BLaER1 (cell line): ENCODE data around the gene NBL1.

Source experiments
- H3K27ac ChIP-seq: shearing (Covaris generic); formaldehyde crosslinking; 2 replicates; pipeline ENCODE4 v1.8.1; 2022
- H3K27me3 ChIP-seq: shearing (Covaris generic); formaldehyde crosslinking; 2 replicates; pipeline ENCODE4 v1.8.1; 2022
- H3K36me3 ChIP-seq: shearing (Covaris generic); formaldehyde crosslinking; 2 replicates; pipeline ENCODE4 v1.8.1; 2022
- H3K4me1 ChIP-seq: shearing (Covaris generic); formaldehyde crosslinking; 2 replicates; pipeline ENCODE4 v1.8.1; 2022
- H3K4me2 ChIP-seq: shearing (Covaris generic); formaldehyde crosslinking; 2 replicates; pipeline ENCODE4 v1.8.1; 2022
- H3K4me3 ChIP-seq: shearing (Covaris generic); formaldehyde crosslinking; 2 replicates; pipeline ENCODE4 v1.8.1; 2022
- H3K9ac ChIP-seq: shearing (Covaris generic); formaldehyde crosslinking; 2 replicates; pipeline ENCODE4 v1.8.1; 2022
- H3K9me3 ChIP-seq: shearing (Covaris generic); formaldehyde crosslinking; 2 replicates; pipeline ENCODE4 v1.8.1; 2022
- H4K20me1 ChIP-seq: shearing (Covaris generic); formaldehyde crosslinking; 2 replicates; pipeline ENCODE4 v1.8.1; 2022
- Cebpa-rat ChIP-seq: shearing (Covaris generic); IDR thresholded peaks from 2 replicates; pipeline ENCODE4 v1.8.1; 2022

Gene NBL1

DNA sequence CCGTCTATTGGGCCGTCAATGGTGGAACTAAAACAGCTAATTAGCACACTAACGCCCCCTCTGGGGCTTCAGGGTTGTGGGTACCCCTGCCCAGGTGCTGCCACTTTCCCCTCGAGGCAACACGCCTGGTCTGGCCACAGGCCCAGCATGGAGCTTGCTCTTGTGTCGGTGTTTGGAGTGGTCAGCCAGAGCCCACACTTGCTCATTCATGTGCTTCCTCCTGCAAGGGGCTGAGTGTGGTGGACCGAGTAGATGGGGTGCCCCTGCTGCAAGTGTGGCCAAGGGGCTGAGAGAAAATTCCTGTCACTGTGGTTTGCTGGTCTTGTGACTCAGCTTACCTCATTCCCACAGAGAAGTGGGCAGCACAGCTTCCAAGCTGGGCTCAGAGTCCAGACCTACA lies 46.2 kb downstream of the NBL1 start:
- no peak for TF ChIP-seq Cebpa-rat
- Histone ChIP-seq H3K4me1 (no peaks in the 10 kb centered on the region), H3K36me3 (peaks cover 73% of the 10 kb centered on the region), H3K27me3 (no peaks in the 10 kb centered on the region), H3K9ac (no peak overlapping the region), H3K4me3 (0 out of 2 replicates have a peak overlapping the region, but pooled peaks have one; percentile 11), H3K4me2 (no peak overlapping the region), H4K20me1 (no peaks in the 10 kb centered on the region), H3K27ac (no peak overlapping the region), H3K9me3 (peaks cover 35% of the 10 kb centered on the region)

DNA sequence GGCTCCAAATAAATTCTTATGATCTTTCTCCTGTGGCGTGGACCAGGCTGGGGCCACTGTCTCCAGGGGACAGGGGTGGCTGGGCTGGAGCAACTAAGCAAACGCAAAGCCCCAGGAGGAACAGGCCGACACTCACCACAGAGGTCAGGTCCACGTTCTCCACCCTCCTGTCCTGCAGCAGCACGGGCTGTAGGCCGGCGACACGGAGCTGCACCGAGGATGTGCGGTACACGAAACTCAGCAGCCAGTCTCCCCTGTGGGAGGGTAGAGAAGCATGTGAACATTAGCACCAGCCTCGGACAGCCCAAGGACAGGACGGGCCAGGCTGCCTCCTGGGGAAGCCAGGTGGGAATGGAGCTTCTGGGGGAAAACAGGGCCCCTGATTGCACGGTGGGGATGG lies 50.2 kb downstream of the NBL1 start:
- no peak overlapping the region for H3K9ac ChIP-seq
- no peak overlapping the region for H3K4me2 ChIP-seq
- no peak for TF ChIP-seq Cebpa-rat

DNA sequence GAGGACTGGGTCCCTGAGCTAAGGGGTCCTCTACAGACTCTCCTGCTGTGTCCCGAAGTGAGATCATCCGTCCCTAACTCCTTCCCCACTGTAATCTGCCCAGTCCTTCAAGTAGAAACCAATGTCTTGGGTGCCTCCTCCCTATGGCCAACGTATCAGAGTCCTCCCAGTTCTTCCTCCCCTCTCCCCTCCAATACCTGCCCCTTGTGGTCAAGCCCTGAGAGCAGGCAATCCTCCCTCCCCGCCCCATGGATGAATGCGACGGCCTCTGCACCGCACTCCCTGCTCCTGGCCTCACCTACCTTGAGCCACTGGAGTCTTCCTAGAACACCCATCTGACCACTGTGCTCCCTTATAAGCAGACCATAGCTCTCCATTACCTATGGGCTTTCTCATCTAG lies 51.7 kb downstream of the NBL1 start:
- Histone ChIP-seq H3K4me1 (no peaks in the 10 kb centered on the region), H3K27ac (no peak overlapping the region), H3K36me3 (peaks cover 75% of the 10 kb centered on the region), H4K20me1 (no peaks in the 10 kb centered on the region), H3K4me2 (no peak overlapping the region), H3K27me3 (no peaks in the 10 kb centered on the region), H3K9ac (no peak overlapping the region), H3K4me3 (no peak overlapping the region), H3K9me3 (peaks cover 10% of the 10 kb centered on the region)
- TF ChIP-seq Cebpa-rat: no peak

More for the DNA sequence above, 50.2 kb downstream of the NBL1 start:
- H3K4me3 ChIP-seq: no peak overlapping the region
- H3K36me3 ChIP-seq: peaks cover 76% of the 10 kb centered on the region
- H4K20me1 ChIP-seq: no peaks in the 10 kb centered on the region
- peaks cover 24% of the 10 kb centered on the region for H3K9me3 ChIP-seq
- H3K27ac ChIP-seq: no peak overlapping the region
- no peaks in the 10 kb centered on the region for H3K4me1 ChIP-seq
- H3K27me3 ChIP-seq: no peaks in the 10 kb centered on the region

DNA sequence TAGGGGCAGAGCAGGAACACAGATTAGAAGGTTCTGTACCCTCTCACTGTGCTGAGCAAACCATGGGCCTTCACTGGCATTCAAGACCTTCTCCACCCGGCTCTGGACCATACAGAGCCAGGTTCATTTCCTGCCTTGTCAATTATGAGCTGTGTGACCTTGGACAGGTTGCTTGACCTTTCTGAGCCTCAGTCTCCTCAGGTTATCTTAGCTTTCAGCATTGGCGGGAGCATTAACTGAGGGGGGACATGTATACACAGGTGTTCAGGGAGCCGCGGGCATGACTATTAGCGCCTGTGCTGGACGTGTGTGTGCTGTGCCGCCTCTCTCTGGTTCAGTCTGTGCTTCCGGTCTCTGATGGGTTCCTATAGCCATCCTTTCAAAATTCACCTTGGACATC lies 52.7 kb downstream of the NBL1 start:
- no peak overlapping the region for H3K9ac ChIP-seq
- no peaks in the 10 kb centered on the region for H3K9me3 ChIP-seq
- peaks cover 67% of the 10 kb centered on the region for H3K36me3 ChIP-seq
- no peak overlapping the region for H3K4me2 ChIP-seq
- no peaks in the 10 kb centered on the region for H4K20me1 ChIP-seq
- H3K4me1 ChIP-seq: no peaks in the 10 kb centered on the region
- H3K4me3 ChIP-seq: no peak overlapping the region
- no peak overlapping the region for H3K27ac ChIP-seq
- H3K27me3 ChIP-seq: no peaks in the 10 kb centered on the region
- TF ChIP-seq Cebpa-rat: no peak

DNA sequence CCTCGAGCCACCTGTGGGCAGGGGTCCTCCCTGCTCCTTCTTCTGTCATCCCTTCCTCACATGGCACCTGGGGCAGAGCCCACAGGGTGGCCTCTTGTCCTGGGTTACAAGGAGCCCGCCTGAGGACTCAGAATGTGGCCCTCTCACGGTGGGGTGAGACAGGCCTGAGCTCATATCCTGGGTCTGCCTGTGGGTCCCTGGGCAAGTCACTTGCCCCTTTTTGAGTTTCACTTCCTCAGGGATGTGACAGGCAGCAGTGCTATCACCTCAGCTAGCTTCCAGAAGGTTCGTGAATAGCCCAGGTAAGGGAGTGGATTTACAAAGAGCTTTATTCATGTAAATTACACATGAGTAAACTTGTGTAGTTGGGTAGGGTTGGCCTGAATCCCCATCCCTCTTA lies 54.1 kb downstream of the NBL1 start:
- no peak overlapping the region for H3K4me2 ChIP-seq
- H3K27ac ChIP-seq: no peak overlapping the region
- no peaks in the 10 kb centered on the region for H4K20me1 ChIP-seq
- TF ChIP-seq Cebpa-rat: no peak
- no peaks in the 10 kb centered on the region for H3K9me3 ChIP-seq
- H3K36me3 ChIP-seq: peaks cover 56% of the 10 kb centered on the region
- no peaks in the 10 kb centered on the region for H3K4me1 ChIP-seq
- H3K9ac ChIP-seq: no peak overlapping the region
- H3K4me3 ChIP-seq: no peak overlapping the region
- H3K27me3 ChIP-seq: no peaks in the 10 kb centered on the region

DNA sequence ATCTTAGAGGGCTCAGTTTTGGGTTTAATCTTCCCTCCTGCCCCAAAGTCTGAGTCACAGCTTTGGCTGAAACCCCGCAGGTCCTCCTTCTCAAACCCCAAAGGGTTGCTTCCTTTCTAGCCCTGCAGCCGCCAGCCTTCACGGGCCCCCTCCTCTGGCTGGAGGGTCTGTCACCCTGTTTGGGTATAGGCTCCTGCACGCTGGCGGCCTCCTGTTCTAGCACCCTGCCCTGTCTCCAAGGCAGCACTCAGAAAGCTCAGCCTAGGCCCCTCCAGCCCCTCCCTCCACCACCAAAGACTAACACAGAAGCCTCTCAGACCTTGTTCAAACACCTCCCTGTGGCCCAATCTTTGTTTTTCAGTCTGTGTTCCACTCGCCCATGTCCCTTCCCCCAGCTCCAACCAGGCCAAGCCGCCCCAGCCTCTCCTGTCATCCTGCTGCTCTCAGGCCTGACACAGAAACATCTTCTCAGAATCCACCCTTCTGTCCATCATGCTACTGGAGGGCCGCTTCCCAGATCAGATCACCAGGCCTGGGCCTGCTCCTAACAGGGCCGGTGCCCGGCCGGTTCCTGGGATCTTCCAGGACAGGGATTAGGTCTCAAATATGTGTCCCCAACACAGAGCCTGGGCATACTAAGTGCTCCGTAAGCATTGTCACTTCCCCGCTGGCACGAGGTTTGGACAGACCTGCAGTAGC lies 56.1 kb downstream of the NBL1 start:
- Histone ChIP-seq H3K27ac (no peak overlapping the region), H3K9me3 (no peaks in the 10 kb centered on the region), H3K4me3 (no peak overlapping the region), H4K20me1 (no peaks in the 10 kb centered on the region), H3K4me1 (peaks cover 13% of the 10 kb centered on the region), H3K4me2 (no peak overlapping the region), H3K9ac (no peak overlapping the region), H3K27me3 (no peaks in the 10 kb centered on the region), H3K36me3 (peaks cover 43% of the 10 kb centered on the region)
- TF ChIP-seq Cebpa-rat: no peak

DNA sequence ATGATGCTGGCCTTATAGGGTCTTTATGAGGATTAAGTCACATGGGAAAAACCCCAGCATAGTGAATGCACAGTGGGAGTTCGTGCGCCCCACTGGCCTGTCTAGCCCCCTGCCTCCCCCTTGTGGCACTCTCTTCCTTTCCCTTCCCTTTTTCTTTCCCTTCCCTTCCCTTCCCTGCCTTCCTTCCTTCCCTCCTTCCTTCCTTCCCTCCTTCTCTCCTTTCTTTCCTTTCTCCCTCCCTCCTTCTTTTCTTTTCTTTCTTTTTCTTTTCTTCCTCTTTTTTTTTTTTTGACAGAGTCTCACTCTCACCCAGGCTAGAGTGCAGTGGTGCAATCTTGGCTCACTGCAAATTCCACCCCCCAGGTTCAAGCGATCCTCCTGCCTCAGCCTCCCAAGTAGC lies 59.2 kb downstream of the NBL1 start:
- H3K4me1 ChIP-seq: peaks cover 13% of the 10 kb centered on the region
- no peak overlapping the region for H3K4me3 ChIP-seq
- no peak for TF ChIP-seq Cebpa-rat
- H3K27ac ChIP-seq: no peak overlapping the region
- no peaks in the 10 kb centered on the region for H4K20me1 ChIP-seq
- H3K9me3 ChIP-seq: no peaks in the 10 kb centered on the region
- H3K9ac ChIP-seq: no peak overlapping the region
- peaks cover 25% of the 10 kb centered on the region for H3K36me3 ChIP-seq
- H3K4me2 ChIP-seq: no peak overlapping the region
- H3K27me3 ChIP-seq: no peaks in the 10 kb centered on the region

DNA sequence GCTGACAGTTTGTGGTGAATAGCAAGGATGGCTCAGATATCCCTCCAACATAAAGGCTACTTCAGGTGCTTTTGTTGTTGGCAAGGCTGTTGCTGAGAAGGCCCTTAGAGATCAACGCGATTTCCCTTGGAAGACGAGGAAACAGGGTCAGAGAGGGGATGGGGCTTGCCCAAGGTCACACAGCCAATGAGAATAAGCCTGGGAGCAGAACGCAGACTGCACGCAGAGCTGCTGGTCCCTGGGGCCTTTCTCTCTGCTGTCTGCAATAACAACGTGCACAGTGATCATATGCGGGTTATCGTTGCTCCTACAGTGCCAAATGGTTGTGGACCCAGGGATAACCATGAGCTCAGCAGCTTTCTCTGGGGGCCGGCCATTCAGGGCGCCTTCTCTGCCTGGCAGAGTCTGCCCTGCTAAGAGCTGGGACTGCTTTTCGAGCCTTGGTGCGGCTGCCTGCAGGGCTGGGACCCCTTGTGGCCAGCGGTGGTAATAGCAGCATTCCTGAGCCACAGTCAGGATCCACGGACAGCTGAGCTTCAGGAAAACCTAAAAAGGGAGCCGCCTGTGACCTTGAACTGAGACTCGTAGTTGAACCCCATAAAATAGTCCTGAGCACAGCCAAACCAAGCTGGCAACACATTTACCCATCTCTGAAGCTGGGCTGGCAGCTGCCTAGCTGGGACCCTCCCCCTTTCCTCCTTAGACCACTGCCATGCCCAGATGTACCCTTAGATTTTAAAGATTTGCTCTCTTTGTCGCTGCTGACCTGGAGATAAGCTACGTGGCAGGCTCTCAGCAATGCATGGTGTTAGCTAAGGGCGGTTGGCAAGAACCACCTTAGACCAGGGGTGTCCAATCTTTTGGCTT lies 60.4 kb downstream of the NBL1 start:
- Histone ChIP-seq H3K9ac (0 out of 2 replicates have a peak overlapping the region, but pooled peaks have one; percentile 29), H3K27me3 (no peaks in the 10 kb centered on the region), H3K27ac (no peak overlapping the region), H3K4me2 (no peak overlapping the region), H3K4me1 (peaks cover 13% of the 10 kb centered on the region), H3K4me3 (no peak overlapping the region), H3K9me3 (no peaks in the 10 kb centered on the region), H4K20me1 (no peaks in the 10 kb centered on the region), H3K36me3 (peaks cover 22% of the 10 kb centered on the region)
- TF ChIP-seq Cebpa-rat: no peak

DNA sequence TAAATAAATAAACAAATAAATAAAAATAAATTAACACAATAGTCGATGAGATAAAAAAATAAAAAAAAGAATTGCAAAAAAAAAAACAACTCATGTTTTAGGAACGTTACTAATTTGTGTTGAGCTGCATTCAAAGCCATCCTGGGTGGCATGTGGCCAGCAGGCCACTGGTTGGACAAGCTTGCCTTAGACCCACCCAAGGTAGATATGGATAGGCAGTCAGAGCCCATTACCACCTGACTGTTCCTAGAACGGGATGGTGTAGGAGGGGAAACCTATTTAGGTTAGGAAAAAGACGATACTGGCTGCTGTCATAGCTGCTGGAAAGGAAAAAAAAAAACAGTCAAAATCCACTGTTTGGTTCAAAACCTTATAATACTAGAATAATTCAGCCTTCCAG lies 61.4 kb downstream of the NBL1 start:
- no peak overlapping the region for H3K27ac ChIP-seq
- H4K20me1 ChIP-seq: no peaks in the 10 kb centered on the region
- no peak overlapping the region for H3K4me3 ChIP-seq
- no peak overlapping the region for H3K9ac ChIP-seq
- no peaks in the 10 kb centered on the region for H3K9me3 ChIP-seq
- H3K4me1 ChIP-seq: peaks cover 18% of the 10 kb centered on the region
- H3K27me3 ChIP-seq: no peaks in the 10 kb centered on the region
- H3K36me3 ChIP-seq: peaks cover 12% of the 10 kb centered on the region
- H3K4me2 ChIP-seq: no peak overlapping the region
- TF ChIP-seq Cebpa-rat: no peak

DNA sequence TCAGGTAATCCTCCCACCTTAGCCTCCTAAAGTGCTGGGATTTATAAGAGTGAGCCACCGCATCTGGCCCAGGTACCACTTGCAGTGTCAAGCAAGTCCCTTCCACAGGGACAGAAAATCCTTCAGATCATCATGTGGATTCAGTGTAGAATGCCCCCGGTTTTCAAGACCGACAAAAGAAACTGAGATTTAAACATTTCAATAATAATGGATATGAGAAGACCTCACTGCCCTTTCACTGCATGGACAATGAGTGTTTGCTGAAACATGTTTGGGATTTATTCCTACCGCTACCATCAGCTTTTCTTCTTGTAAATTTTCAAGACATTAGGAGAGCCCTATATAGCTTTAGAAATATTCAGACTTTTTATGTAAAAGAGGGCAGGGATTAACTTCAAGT lies 62.0 kb downstream of the NBL1 start:
- Histone ChIP-seq H3K4me1 (peaks cover 24% of the 10 kb centered on the region), H3K9me3 (no peaks in the 10 kb centered on the region), H3K4me2 (no peak overlapping the region), H3K9ac (no peak overlapping the region), H3K27me3 (no peaks in the 10 kb centered on the region), H3K27ac (no peak overlapping the region), H3K4me3 (no peak overlapping the region), H3K36me3 (peaks cover 8% of the 10 kb centered on the region), H4K20me1 (no peaks in the 10 kb centered on the region)
- no peak for TF ChIP-seq Cebpa-rat
